ENCODE measurements around the gene MAP3K20.
"Not testable (repeated sequence)": the region's sequence is repeated elsewhere in the genome, so short reads cannot be mapped to it uniquely, and the experiment has no call there.

Gene MAP3K20

GRCh38 chr2:173239644-173240043 lies 164.0 kb downstream of the MAP3K20 start:
- DNase-seq, result no peak

DNA sequence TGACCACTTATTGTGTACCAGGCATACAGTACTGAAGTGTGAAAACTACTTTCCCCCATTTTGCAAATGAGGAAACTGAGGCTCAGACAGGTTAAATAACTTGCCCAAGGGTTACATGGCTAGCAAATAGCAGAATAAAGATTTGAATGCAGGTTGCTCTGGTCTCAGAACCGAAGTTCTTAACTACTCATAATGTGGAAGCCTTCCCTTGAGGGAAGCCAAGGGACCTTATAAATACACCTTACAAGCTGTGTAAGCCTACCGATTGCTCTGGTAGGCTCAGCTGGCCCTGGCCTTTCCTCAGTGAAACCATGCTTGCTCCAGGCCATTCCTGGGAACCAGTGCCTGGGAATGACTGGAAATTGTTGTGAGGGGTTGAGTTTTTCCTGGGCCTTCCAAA lies 164.4 kb downstream of the MAP3K20 start:
- no peak for DNase-seq

DNA sequence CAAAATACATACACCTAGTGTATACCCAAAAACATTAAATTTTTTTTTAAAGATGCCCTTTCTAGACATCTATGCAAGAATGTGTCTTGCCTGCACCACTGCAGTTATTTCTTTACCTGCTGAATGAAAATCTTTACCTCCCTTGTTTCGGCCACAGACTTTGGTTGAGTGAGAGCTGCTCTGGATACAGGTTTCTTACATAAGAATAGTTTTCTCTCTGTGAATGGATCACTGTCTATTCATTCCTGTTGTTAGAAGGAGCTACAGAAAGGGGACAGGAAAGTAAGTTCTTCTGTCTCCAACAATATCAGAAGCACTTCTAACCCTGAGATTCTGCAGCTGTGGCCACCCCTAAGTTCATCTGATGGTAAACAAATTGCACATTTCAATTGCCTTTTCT lies 166.0 kb downstream of the MAP3K20 start:
- DNase-seq, result no peak

DNA sequence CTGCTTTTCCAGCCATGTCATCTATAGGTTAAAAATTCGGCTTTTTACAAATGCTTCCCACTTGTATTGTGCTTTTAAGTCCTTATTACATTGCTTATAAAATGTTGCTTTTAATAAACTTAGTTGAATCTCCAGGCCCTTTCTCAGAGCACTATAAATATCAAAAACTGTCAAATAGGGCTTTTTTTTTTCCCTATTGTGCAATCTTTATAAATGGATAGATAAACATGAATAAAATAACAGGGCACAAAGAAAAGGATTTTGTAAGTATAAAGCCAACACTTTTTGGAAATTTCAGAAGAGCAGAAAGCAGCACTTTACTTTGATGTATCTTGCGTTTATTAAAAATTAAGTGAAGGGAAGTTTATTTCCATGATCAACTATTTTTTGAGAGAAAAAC lies 171.5 kb downstream of the MAP3K20 start:
- DNase-seq, result no peak

DNA sequence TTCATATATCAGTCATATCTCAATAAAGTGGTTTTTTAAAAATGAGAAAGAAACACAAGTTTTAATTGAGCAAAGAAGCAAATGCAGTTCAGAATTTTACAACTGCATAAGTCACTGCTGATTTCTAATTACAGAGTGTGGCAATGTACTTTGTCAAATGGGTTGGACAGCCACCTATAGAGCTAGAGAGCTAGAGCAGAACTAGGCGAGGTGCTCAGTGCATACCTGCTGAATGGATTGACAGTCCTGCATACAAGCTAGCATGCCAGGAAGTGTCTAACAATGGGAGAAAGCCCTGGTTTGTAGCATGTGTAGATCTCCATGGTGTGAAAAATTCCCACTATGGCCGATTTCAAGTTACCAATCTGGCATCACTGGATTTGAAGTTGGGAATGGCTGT lies 172.7 kb downstream of the MAP3K20 start:
- DNase-seq, result no peak

DNA sequence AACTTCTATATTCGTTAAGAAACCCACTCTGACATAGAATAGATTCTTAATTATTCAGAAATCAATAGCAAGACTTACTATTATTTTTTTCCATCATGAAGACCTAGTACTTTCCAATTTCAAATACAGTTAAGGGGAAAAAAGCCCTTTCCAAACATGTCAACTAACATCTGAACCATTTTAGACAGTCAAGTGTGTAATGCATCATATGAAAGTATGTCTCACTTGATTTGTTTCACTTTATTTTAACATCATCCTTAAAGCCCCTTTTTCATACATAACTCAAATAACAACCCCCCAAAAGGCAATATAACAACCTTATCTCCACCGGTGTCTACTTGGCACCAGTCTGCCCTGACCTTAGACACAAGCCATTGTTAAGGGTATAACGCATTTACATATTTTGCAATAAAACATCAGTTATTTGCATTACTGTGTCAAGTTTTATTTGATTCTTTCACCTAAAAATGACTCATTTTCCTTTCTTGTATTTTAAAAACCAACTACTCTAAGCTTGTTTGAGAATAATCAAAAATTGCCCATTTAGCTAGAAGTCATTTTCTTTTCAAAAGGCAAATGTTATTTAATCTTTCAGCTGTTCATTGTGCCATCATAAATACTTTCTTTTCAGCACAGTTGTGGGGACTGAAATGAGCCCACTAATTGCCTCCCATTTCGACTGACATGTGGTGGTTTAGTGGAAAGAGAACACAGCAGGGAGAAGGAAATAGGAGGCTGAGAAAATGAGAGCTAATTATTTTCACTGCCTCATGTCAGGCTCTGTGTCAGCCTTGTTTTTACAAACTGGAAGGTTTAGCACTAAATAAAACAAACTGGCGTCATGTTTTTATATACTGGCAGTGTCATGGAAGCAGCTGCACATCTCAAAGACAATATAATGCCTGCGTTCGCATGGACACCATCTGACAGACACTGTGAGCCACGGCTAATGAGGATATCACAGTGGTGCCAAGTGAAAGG lies 174.3 kb downstream of the MAP3K20 start:
- DNase-seq, result peak; percentile 72

- no peak for DNase-seq
These were observed 175.6 kb downstream of the MAP3K20 start for GRCh38 chr2:173251225-173251624.

GRCh38 chr2:173252581-173252980 lies 176.9 kb downstream of the MAP3K20 start:
- DNase-seq, result peak; percentile 47

DNA sequence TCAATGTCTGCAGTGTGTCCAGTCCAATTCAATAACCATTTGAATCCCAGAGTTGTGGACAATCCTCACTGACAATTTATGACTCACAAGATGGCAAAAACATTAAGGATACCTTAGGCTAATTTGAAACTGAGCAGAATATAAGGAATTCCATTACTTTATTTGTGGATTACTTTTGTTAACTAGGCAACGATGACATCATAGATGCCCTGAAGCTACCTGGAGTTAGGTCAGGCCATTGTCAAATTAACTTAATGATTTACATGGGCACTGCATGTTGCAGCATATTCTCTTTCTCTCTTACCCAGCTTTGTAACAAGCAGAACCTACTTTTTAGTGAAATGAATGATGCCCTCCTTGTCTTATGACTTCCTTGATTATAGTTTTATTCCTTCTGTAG lies 179.0 kb downstream of the MAP3K20 start:
- DNase-seq, result no peak

GRCh38 chr2:173258701-173259100 lies 183.1 kb downstream of the MAP3K20 start:
- DNase-seq, result no peak

DNA sequence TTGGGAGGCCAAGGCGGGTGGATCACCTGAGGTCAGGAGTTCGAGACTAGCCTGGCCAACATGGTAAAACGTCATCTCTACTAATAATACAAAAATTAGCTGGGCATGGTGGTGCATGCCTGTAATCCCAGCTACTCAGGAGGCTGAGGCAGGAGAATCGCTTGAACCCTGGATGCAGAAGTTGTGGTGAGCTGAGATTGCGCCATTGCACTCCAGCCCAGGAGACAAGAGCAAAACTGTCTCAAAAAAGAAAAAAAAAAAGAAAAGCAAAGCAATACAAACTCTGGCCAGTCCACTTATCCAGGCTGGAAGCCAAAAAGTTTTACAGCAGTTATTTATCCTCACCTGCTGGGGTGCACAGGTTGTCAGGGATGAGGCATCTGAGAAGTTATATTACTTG lies 186.7 kb downstream of the MAP3K20 start:
- DNase-seq, result not testable (repeated sequence)

- no peak for DNase-seq
These were observed 188.5 kb downstream of the MAP3K20 start for GRCh38 chr2:173264151-173264550.

GRCh38 chr2:173264603-173265366 lies 189.1 kb downstream of the MAP3K20 start:
- no peak for DNase-seq

DNA sequence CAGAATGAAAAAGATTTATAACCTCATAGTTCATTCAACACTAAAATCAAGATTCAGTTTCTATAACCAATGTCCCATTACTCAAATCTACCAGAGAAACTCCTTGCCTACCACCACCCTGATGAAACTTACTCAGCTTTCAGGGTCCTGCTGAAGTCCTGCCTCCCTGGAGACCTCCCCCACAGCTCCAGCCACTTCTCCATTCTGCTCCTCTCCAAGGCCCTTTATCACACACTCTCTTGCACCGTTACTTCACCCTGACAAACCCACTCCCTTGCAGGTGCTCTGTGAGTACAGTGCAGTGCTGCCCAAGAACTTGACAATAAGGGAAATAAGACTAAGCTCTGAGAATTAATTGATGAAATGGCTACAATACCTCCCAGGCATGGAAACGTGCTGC lies 195.5 kb downstream of the MAP3K20 start:
- DNase-seq, result no peak

DNA sequence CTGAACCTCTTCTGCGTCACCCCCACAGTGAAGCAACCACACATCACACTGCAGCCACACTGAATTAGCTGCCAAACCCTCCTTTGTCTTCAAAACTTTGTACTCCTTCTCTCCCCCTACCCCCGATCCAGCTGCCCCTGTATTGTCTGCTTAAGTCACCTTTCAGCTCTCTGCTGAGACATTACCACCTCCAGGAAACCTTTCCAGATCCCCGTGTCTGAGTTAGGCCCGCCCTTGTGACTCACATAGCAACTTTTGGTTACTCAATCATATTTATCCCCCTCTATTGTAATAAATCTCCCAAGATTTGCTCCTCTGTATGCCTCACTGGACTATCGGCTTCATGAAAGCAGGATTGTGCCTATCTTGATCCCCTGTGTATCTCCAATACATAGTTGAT lies 196.2 kb downstream of the MAP3K20 start:
- DNase-seq, result no peak

DNA sequence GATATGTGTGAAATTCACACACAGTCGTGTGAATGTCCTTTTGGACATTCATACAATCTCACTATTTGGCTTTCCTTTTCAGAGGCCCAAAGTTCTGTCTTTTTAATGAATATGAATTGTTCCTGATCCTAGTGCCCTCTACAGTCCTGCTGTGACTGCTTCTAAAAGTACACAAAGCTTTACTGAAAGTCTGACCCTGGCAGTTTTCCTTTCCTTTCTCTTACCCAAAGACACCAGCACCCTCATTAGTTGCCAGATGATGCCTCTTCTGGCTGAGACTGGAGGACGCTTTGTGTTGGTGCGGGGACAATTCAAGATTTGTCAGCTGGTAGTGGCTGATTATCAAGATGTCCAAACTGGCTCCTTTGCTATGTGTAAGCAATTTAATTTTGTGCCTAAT lies 197.2 kb downstream of the MAP3K20 start:
- DNase-seq, result no peak

DNA sequence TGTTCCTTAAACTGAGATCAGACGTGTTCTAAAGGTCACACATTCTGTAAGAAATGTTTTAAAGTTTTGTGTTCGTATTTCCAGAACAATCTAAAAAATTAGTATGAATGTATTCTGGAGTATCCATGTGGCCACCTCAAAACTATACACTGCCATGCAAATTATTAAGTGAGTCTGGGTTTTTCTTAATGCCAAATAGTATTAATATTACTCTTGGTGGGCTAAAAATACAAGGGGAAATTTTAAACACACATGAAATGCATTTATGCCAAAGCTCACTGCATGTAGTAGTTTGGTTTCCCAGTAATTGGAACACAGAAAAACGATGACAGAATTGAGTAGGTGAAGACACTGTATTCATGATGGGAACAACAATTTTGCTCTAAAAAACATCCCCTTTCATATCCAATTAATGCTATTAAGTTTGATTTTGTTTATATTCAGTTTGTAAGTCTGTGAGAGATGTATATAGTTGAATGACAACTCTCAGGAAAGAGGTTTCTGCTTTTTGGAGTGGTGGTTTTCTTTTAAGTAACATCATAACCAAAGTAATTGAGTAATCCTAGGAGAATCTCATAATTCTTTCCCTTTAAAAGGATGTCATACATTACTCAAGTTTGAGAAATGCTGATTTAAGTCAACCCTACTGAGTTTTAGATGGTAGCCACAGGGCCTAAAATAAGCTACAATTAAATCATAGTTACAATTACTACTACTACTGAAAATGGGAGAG lies 203.3 kb downstream of the MAP3K20 start:
- no peak for DNase-seq

- DNase-seq, result no peak
These were observed 203.9 kb downstream of the MAP3K20 start for GRCh38 chr2:173279527-173279868.

- no peak for DNase-seq
These were observed 205.2 kb downstream of the MAP3K20 start for GRCh38 chr2:173280853-173281252.

GRCh38 chr2:173281898-173282297 lies 206.3 kb downstream of the MAP3K20 start:
- DNase-seq, result not testable (repeated sequence)

DNA sequence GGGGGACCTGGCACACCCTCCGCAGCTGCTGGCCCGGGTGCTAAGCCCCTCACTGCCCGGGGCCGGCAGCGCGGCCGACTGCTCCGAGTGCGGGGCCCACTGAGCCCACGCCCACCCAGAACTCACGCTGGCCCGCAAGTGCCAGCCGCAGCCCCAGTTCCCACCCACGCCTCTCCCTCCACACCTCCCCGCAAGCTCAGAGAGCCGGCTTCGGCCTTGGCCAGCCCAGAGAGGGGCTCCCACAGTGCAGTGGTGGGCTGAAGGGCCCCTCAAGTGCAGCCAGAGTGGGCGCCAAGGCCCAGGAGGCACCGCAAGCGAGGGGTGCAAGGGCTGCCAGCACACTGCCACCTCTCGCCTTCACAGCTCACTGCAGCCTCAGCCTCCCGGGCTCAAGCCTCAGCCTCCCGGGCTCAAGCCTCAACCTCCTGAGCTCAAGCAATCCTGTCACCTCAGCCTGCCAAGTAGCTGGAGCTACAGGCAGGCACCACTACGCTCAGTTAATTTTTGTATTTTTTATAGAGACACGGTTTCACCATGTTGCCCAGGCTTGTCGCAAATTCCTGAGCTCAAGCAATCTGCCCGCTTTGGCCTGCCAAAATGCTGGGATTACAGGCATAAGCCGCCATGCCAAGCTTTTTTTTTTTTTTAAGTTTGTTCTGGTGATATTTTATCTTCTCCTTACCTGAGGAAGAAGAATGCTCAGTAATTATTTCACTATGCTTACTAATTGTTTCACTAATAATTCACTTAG lies 207.3 kb downstream of the MAP3K20 start:
- no peak for DNase-seq

DNA sequence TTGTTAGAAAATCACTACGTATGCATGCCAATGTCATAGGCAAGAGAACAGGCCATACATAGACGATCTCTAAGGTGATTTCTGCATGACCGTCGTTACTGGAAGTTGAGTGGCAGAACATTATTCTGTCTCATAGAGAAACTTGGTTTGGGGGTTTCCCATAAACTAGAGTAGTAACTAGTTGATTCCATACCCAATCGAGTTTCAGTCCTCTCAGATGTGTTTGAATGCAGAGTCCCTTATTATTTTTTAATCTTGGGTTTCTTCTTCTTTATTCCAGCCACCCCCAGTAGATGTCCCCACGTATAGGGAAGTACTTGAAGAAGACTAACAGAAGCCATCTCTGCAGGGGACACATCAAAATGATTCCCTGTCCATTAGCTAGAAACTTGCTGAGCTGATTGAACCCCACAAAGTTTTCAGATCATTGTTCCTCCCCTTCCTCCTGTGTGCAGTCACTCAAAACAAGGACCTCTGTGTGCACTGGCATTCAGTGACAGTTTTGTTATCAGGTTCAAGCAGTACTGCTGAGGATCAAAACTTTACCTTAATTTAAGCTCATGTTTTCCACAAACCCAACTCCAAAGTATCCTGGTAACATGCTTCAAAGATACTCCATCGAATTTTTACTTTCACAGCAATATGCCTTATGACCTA lies 210.6 kb downstream of the MAP3K20 start:
- DNase-seq, result no peak

Data from NCI-H2171 treated with DMSO at 0.1 percent for 48 hours (cell line).